ENCODE results near the gene UGT1A7.

The UGT1A7 gene

GRCh38 chr2:233819884-233820773 lies 138.4 kb downstream of the UGT1A7 start:
- peak; percentile 6 for DNase-seq

DNA sequence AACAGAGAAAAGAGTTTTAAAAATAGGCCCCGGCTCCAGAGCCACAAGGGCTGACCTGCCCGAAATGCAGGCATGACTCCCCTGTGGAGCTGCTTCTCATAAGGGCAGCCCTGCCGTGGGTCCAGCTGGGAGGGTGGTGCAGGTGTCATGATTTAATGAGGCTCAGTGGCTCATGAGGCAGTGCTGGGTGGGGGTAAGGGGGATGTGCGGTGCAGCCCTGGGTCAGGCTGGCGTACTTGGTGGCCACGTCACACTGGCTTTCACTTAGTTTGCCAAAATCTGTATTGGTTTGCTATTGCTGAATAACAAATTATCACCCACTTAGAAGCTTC lies 139.0 kb downstream of the UGT1A7 start:
- peak; percentile 4 for DNase-seq

- peak; percentile 3 for DNase-seq
Measured at GRCh38 chr2:233821196-233821595, 139.5 kb downstream of the UGT1A7 start.

GRCh38 chr2:233821709-233822100 lies 140.0 kb downstream of the UGT1A7 start:
- DNase-seq, result no peak

- peak; percentile 8 for DNase-seq
Measured at GRCh38 chr2:233822101-233822771, 140.5 kb downstream of the UGT1A7 start.
